ENCODE data around the gene DNAAF3. TPM values are rescaled to one million over a fixed set of nuclear protein-coding genes. Genes with fewer than 3 reads are reported as not detected.
"Not testable (repeated sequence)": the region's sequence is repeated elsewhere in the genome, so short reads cannot be mapped to it uniquely, and the experiment has no call there.

DNAAF3 gene
- total RNA-seq, 1 donor from 2014 or later = 2.2 TPM

- no peak for TF ChIP-seq CTCF (IDR thresholded peaks at IDR 0.05; ENCODE audit: unreplicated experiment)
- H3K27me3 Mint-ChIP-seq (ENCODE audit: unreplicated experiment) = peaks cover 10% of the 10 kb centered on the region
- no peak overlapping the region for H3K27ac Mint-ChIP-seq (ENCODE audit: unreplicated experiment)
- H3K36me3 Mint-ChIP-seq (ENCODE audit: low read depth, unreplicated experiment) = peaks cover 6% of the 10 kb centered on the region
- H3K9me3 Mint-ChIP-seq (ENCODE audit: unreplicated experiment) = no peaks in the 10 kb centered on the region
- peaks cover 4% of the 10 kb centered on the region for H3K4me1 Mint-ChIP-seq (ENCODE audit: unreplicated experiment)
- DNase-seq (ENCODE audit: low spot score) = no peak
- H3K4me3 Mint-ChIP-seq (ENCODE audit: unreplicated experiment) = no peak overlapping the region
Measured at GRCh38 chr19:55158848-55159749, 7.3 kb downstream of the DNAAF3 start.

- Mint-ChIP-seq H3K36me3 (ENCODE audit: low read depth, unreplicated experiment) (peaks cover 11% of the 10 kb centered on the region), H3K27me3 (ENCODE audit: unreplicated experiment) (peaks cover 14% of the 10 kb centered on the region), H3K4me1 (ENCODE audit: unreplicated experiment) (peaks cover 9% of the 10 kb centered on the region), H3K4me3 (ENCODE audit: unreplicated experiment) (no peak overlapping the region), H3K9me3 (ENCODE audit: unreplicated experiment) (no peaks in the 10 kb centered on the region), H3K27ac (ENCODE audit: unreplicated experiment) (no peak overlapping the region)
- no peak for TF ChIP-seq CTCF (IDR thresholded peaks at IDR 0.05; ENCODE audit: unreplicated experiment)
- no peak for DNase-seq (ENCODE audit: low spot score)
Measured at GRCh38 chr19:55158423-55158822, 8.0 kb downstream of the DNAAF3 start.

- H3K27ac Mint-ChIP-seq (ENCODE audit: unreplicated experiment) = no peak within 1 kb of the TSS
- peaks cover under 1% of the 10 kb centered on the region for H3K9me3 Mint-ChIP-seq (ENCODE audit: unreplicated experiment)
- peaks cover 14% of the 10 kb centered on the region for H3K27me3 Mint-ChIP-seq (ENCODE audit: unreplicated experiment)
- peaks cover 12% of the 10 kb centered on the region for H3K36me3 Mint-ChIP-seq (ENCODE audit: low read depth, unreplicated experiment)
- DNase-seq (ENCODE audit: low spot score) = no peak
- H3K4me3 Mint-ChIP-seq (ENCODE audit: unreplicated experiment) = no peak within 1 kb of the TSS
- peaks cover 9% of the 10 kb centered on the region for H3K4me1 Mint-ChIP-seq (ENCODE audit: unreplicated experiment)
- TF ChIP-seq CTCF (IDR thresholded peaks at IDR 0.05; ENCODE audit: unreplicated experiment) = no peak
Measured at GRCh38 chr19:55157064-55157908, 9.1 kb downstream of the DNAAF3 start, which contains the start of gene TNNI3. TNNI3 (minus strand) TSS chr19:55157732; CDS start chr19:55157589, 143 bp downstream.

- Mint-ChIP-seq H3K4me1 (ENCODE audit: unreplicated experiment) (peaks cover 14% of the 10 kb centered on the region), H3K9me3 (ENCODE audit: unreplicated experiment) (peaks cover 7% of the 10 kb centered on the region), H3K4me3 (ENCODE audit: unreplicated experiment) (no peak overlapping the region), H3K27ac (ENCODE audit: unreplicated experiment) (no peak overlapping the region), H3K27me3 (ENCODE audit: unreplicated experiment) (peaks cover 18% of the 10 kb centered on the region), H3K36me3 (ENCODE audit: low read depth, unreplicated experiment) (peaks cover 16% of the 10 kb centered on the region)
- TF ChIP-seq CTCF (IDR thresholded peaks at IDR 0.05; ENCODE audit: unreplicated experiment) = no peak
- DNase-seq (ENCODE audit: low spot score) = peak; percentile 33
Measured at GRCh38 chr19:55156202-55157063, 10.0 kb downstream of the DNAAF3 start.

- not testable (repeated sequence) for H3K9me3 Mint-ChIP-seq (ENCODE audit: unreplicated experiment); H3K27ac Mint-ChIP-seq (ENCODE audit: unreplicated experiment); H3K4me3 Mint-ChIP-seq (ENCODE audit: unreplicated experiment); DNase-seq (ENCODE audit: low spot score)
- H3K27me3 Mint-ChIP-seq (ENCODE audit: unreplicated experiment) = peaks cover 20% of the 10 kb centered on the region
- peaks cover 14% of the 10 kb centered on the region for H3K4me1 Mint-ChIP-seq (ENCODE audit: unreplicated experiment)
- H3K36me3 Mint-ChIP-seq (ENCODE audit: low read depth, unreplicated experiment) = peaks cover 16% of the 10 kb centered on the region
Measured at GRCh38 chr19:55155784-55156183, 10.6 kb downstream of the DNAAF3 start.
